Measurements from ENCODE around the gene IL18R1. TPM values are rescaled to one million over a fixed set of nuclear protein-coding genes. Genes with fewer than 3 reads are reported as not detected.

The IL18R1 gene
- total RNA-seq, 1 donor from 2014 or later = 4.9 TPM

GRCh38 chr2:102376052-102376591 lies 20.5 kb downstream of the IL18R1 start:
- intact Hi-C loops (cut with DNase I) = no loop called here
- H3K9me3 ChIP-seq = no peaks in the 10 kb centered on the region
- H3K36me3 ChIP-seq = no peaks in the 10 kb centered on the region
- no peak for DNase-seq (ENCODE audit: extremely low spot score in 2 of 2)
- H3K4me1 ChIP-seq = no peaks in the 10 kb centered on the region
- TF ChIP-seq POLR2A (IDR thresholded peaks at IDR 0.05) = no peak
- no peak for TF ChIP-seq POLR2AphosphoS5 (IDR thresholded peaks at IDR 0.05; ENCODE audit: insufficient read depth in 1 of 2, low read depth in 1 of 2)
- no peak for TF ChIP-seq CTCF (IDR thresholded peaks at IDR 0.05)
- H3K27ac ChIP-seq = no peak overlapping the region
- H3K4me3 ChIP-seq = no peak overlapping the region
- no peaks in the 10 kb centered on the region for H3K27me3 ChIP-seq

- Histone ChIP-seq H3K27ac (no peak overlapping the region), H3K27me3 (no peaks in the 10 kb centered on the region), H3K36me3 (no peaks in the 10 kb centered on the region), H3K4me1 (no peaks in the 10 kb centered on the region), H3K4me3 (no peak overlapping the region), H3K9me3 (peaks cover 5% of the 10 kb centered on the region)
- intact Hi-C loops (cut with DNase I) = no loop called here
- DNase-seq (ENCODE audit: extremely low spot score in 2 of 2) = no peak
- TF ChIP-seq POLR2A (IDR thresholded peaks at IDR 0.05) = no peak
- TF ChIP-seq POLR2AphosphoS5 (IDR thresholded peaks at IDR 0.05; ENCODE audit: insufficient read depth in 1 of 2, low read depth in 1 of 2) = no peak
- TF ChIP-seq CTCF (IDR thresholded peaks at IDR 0.05) = no peak
Observed at GRCh38 chr2:102383722-102384121, 28.1 kb downstream of the IL18R1 start.

GRCh38 chr2:102385522-102385921 lies 29.9 kb downstream of the IL18R1 start:
- Histone ChIP-seq H3K27ac (no peak overlapping the region), H3K27me3 (no peaks in the 10 kb centered on the region), H3K4me3 (no peak overlapping the region), H3K4me1 (no peaks in the 10 kb centered on the region), H3K9me3 (peaks cover 5% of the 10 kb centered on the region), H3K36me3 (no peaks in the 10 kb centered on the region)
- no peak for DNase-seq (ENCODE audit: extremely low spot score in 2 of 2)
- no peak for TF ChIP-seq CTCF (IDR thresholded peaks at IDR 0.05)
- TF ChIP-seq POLR2A (IDR thresholded peaks at IDR 0.05) = no peak
- no peak for TF ChIP-seq POLR2AphosphoS5 (IDR thresholded peaks at IDR 0.05; ENCODE audit: insufficient read depth in 1 of 2, low read depth in 1 of 2)
- intact Hi-C loops (cut with DNase I) = no loop called here

- TF ChIP-seq POLR2A (IDR thresholded peaks at IDR 0.05) (no peak), POLR2AphosphoS5 (IDR thresholded peaks at IDR 0.05; ENCODE audit: insufficient read depth in 1 of 2, low read depth in 1 of 2) (no peak), CTCF (IDR thresholded peaks at IDR 0.05) (no peak)
- Histone ChIP-seq H3K4me1 (no peaks in the 10 kb centered on the region), H3K27ac (no peak overlapping the region), H3K36me3 (no peaks in the 10 kb centered on the region), H3K9me3 (peaks cover 5% of the 10 kb centered on the region), H3K4me3 (no peak overlapping the region), H3K27me3 (no peaks in the 10 kb centered on the region)
- DNase-seq (ENCODE audit: extremely low spot score in 2 of 2) = no peak
- intact Hi-C loops (cut with DNase I) = no loop called here
Observed at GRCh38 chr2:102386004-102386403, 30.4 kb downstream of the IL18R1 start.

- peaks cover 5% of the 10 kb centered on the region for H3K9me3 ChIP-seq
- intact Hi-C loops (cut with DNase I) = no loop called here
- no peaks in the 10 kb centered on the region for H3K27me3 ChIP-seq
- no peak for DNase-seq (ENCODE audit: extremely low spot score in 2 of 2)
- no peaks in the 10 kb centered on the region for H3K4me1 ChIP-seq
- H3K4me3 ChIP-seq = no peak overlapping the region
- no peak for TF ChIP-seq CTCF (IDR thresholded peaks at IDR 0.05)
- no peak for TF ChIP-seq POLR2A (IDR thresholded peaks at IDR 0.05)
- TF ChIP-seq POLR2AphosphoS5 (IDR thresholded peaks at IDR 0.05; ENCODE audit: insufficient read depth in 1 of 2, low read depth in 1 of 2) = no peak
- H3K27ac ChIP-seq = no peak overlapping the region
- no peaks in the 10 kb centered on the region for H3K36me3 ChIP-seq
Observed at GRCh38 chr2:102386867-102387541, 31.4 kb downstream of the IL18R1 start.
